Measurements from ENCODE around the gene CYTH1. TPM values are rescaled to one million over a fixed set of nuclear protein-coding genes. Genes with fewer than 3 reads are reported as not detected.

The CYTH1 gene
- total RNA-seq, 1 experiment from 2014 or later: 9.7 TPM

- no peak overlapping the region for H4K5ac ChIP-seq (ENCODE audit: insufficient read length, low read depth, low read length)
- no peaks in the 10 kb centered on the region for H3K9me3 ChIP-seq (ENCODE audit: control insufficient read depth, low read depth, low read length)
- no peak overlapping the region for H2BK20ac ChIP-seq (ENCODE audit: low read depth, low read length, poor library complexity, severe bottlenecking)
- no peak overlapping the region for H3K27ac ChIP-seq (ENCODE audit: insufficient read length, low read depth, low read length)
- Mint-ChIP-seq H3K27me3 (ENCODE audit: low read depth) (no peaks in the 10 kb centered on the region), H3K4me3 (no peak overlapping the region), H3K4me1 (no peaks in the 10 kb centered on the region), H3K27ac (peak overlapping the region in 2 of 3 experiments; percentile 25 to 37; a peak in 3 of 7 replicates), H3K9me3 (no peaks in the 10 kb centered on the region), H3K36me3 (ENCODE audit: insufficient read depth in 1 of 3, low read depth in 3 of 3) (peaks cover 63 to 98% (median 93%) of the 10 kb centered on the region in 3 experiments; a peak in 6 of 7 replicates)
- H2BK12ac ChIP-seq (ENCODE audit: insufficient read length, low read depth, low read length): no peak overlapping the region
- H3K79me1 ChIP-seq (ENCODE audit: insufficient read depth, low read depth, low read length, poor library complexity, severe bottlenecking): peaks cover 6% of the 10 kb centered on the region
- no peaks in the 10 kb centered on the region for H3K4me1 ChIP-seq (ENCODE audit: insufficient read depth, low read length)
- no peak for TF ChIP-seq CTCF (conservative IDR thresholded peaks at IDR 0.05)
- no peak overlapping the region for H2BK5ac ChIP-seq (ENCODE audit: insufficient read length, low read length)
- no peak overlapping the region for H2AFZ ChIP-seq (ENCODE audit: low read length)
- no peaks in the 10 kb centered on the region for H3K23me2 ChIP-seq (ENCODE audit: insufficient read length, low read depth, low read length, poor library complexity, severe bottlenecking)
- H4K91ac ChIP-seq (ENCODE audit: insufficient read length, low read depth, low read length): no peak overlapping the region
- no peak overlapping the region for H3K4me2 ChIP-seq (ENCODE audit: insufficient read depth, insufficient read length, low read length)
- H4K20me1 ChIP-seq (ENCODE audit: control insufficient read depth, insufficient read depth, insufficient read length): no peaks in the 10 kb centered on the region
- H3K23ac ChIP-seq (ENCODE audit: insufficient read length, low read depth, low read length): no peak overlapping the region
- no peak overlapping the region for H3K9ac ChIP-seq (ENCODE audit: extremely low read depth, insufficient read length, low read length)
- no peak overlapping the region for H4K8ac ChIP-seq (replicated peaks; ENCODE audit: insufficient read length, low read depth, low read length)
- no peak overlapping the region for H3K14ac ChIP-seq (ENCODE audit: insufficient read depth, low read length)
- H3K4ac ChIP-seq (ENCODE audit: low read depth, low read length): no peak overlapping the region
- H3K18ac ChIP-seq (ENCODE audit: insufficient read length, low read depth, low read length): no peak overlapping the region
- H3T11ph ChIP-seq (ENCODE audit: low read length): no peak overlapping the region
- WGBS (ENCODE audit: extremely low coverage, insufficient read length, low lambda C conversion rate): no CpG with 5 or more reads among the region's 7 CpGs
- no peak overlapping the region for H2BK120ac ChIP-seq (ENCODE audit: low read depth, low read length, poor library complexity, severe bottlenecking)
- no peak overlapping the region for H3K56ac ChIP-seq (ENCODE audit: insufficient read length, low read depth, low read length)
- H3K79me2 ChIP-seq (ENCODE audit: insufficient read depth, low read length): peaks cover 3% of the 10 kb centered on the region; the same call in 1 of the 2 replicates
- H3K27me3 ChIP-seq (ENCODE audit: insufficient read depth, low read length): no peaks in the 10 kb centered on the region
- no peak overlapping the region for H2AK5ac ChIP-seq (ENCODE audit: insufficient read length, low read length)
- H2BK15ac ChIP-seq (ENCODE audit: low read depth, low read length): no peak overlapping the region
- no peak for DNase-seq
Measured at GRCh38 chr17:78824240-78824639, 42.2 kb upstream of the CYTH1 start.
